ENCODE data around the gene RASGRP3. TPM values are rescaled to one million over a fixed set of nuclear protein-coding genes. Genes with fewer than 3 reads are reported as not detected.

The RASGRP3 gene
- total RNA-seq, 1 donor from 2014 or later: 7.4 TPM

Other genes starting within 250 kb of the RASGRP3 start
- 38.1 TPM for gene FAM98A, start 122.7 kb downstream of the RASGRP3 start, total RNA-seq